Kidney epithelial cell (primary cell): ENCODE results near the gene TMIE. TPM values are rescaled to one million over a fixed set of nuclear protein-coding genes. Genes with fewer than 3 reads are reported as not detected.
"Not testable (repeated sequence)": the region's sequence is repeated elsewhere in the genome, so short reads cannot be mapped to it uniquely, and the experiment has no call there.

ENCODE experiments used
- DNase-seq: peaks from one replicate; pipeline ENCODE4 v3.0.0-alpha.2; 2010; ENCODE audit warnings: low read depth
- H3K27me3 ChIP-seq: 2 replicates; pipeline ENCODE4 v1.6.0; 2011; ENCODE audit warnings: low read length; ENCODE audit not compliant: control insufficient read depth, insufficient read depth
- H3K36me3 ChIP-seq: 2 replicates; pipeline ENCODE4 v1.5.1; 2011; ENCODE audit warnings: low read length; ENCODE audit not compliant: control insufficient read depth, insufficient read depth
- H3K4me3 ChIP-seq: 2 replicates; pipeline ENCODE4 v1.5.1; 2011; ENCODE audit warnings: low read depth, mild to moderate bottlenecking, control low read depth, low read length
- CTCF ChIP-seq: IDR thresholded peaks from 2 replicates; pipeline ENCODE4 v1.5.1; 2011; ENCODE audit warnings: mild to moderate bottlenecking, moderate library complexity, low read length, control low read depth, inconsistent platforms; ENCODE audit not compliant: insufficient read depth, poor library complexity, severe bottlenecking
- total RNA-seq: library from RNA; depleted of rRNA; stranded (reverse); fragments of >200 nt; gene quantifications from 2 replicates; pipeline ENCODE4 v1.2.3, GENCODE V29; 2015

The TMIE gene
- total RNA-seq, 1 donor from 2014 or later = 1.9 TPM

GRCh38 chr3:46737329-46737731, 36.1 kb downstream of the TMIE start:
- no peak for TF ChIP-seq CTCF
- no peak overlapping the region for H3K4me3 ChIP-seq
- no peaks in the 10 kb centered on the region for H3K27me3 ChIP-seq
- no peaks in the 10 kb centered on the region for H3K36me3 ChIP-seq
- DNase-seq = no peak

- DNase-seq, H3K4me3 ChIP-seq, H3K27me3 ChIP-seq: not testable (repeated sequence)
These were observed 38.4 kb downstream of the TMIE start for GRCh38 chr3:46739565-46739964.

GRCh38 chr3:46742992-46743585, 41.9 kb downstream of the TMIE start:
- Histone ChIP-seq H3K27me3 (no peaks in the 10 kb centered on the region), H3K4me3 (no peak overlapping the region), H3K36me3 (no peaks in the 10 kb centered on the region)
- no peak for DNase-seq
- no peak for TF ChIP-seq CTCF

More at GRCh38 chr3:46739565-46739964, 38.4 kb downstream of the TMIE start:
- not testable (repeated sequence) for H3K36me3 ChIP-seq

GRCh38 chr3:46746711-46747110, 45.5 kb downstream of the TMIE start:
- TF ChIP-seq CTCF = no peak
- Histone ChIP-seq H3K27me3 (peaks cover 5% of the 10 kb centered on the region), H3K36me3 (no peaks in the 10 kb centered on the region), H3K4me3 (no peak overlapping the region)
- DNase-seq = no peak

GRCh38 chr3:46748170-46748569, 47.0 kb downstream of the TMIE start:
- Histone ChIP-seq H3K36me3 (no peaks in the 10 kb centered on the region), H3K4me3 (no peak overlapping the region), H3K27me3 (peaks cover 5% of the 10 kb centered on the region)
- TF ChIP-seq CTCF = no peak
- DNase-seq = no peak

- no peak overlapping the region for H3K4me3 ChIP-seq
- DNase-seq = no peak
- no peak for TF ChIP-seq CTCF
- H3K27me3 ChIP-seq = peaks cover 5% of the 10 kb centered on the region
- H3K36me3 ChIP-seq = no peaks in the 10 kb centered on the region
These were observed 47.9 kb downstream of the TMIE start for GRCh38 chr3:46749129-46749528.
